Gastrocnemius medialis (tissue), 4 donors: ENCODE measurements around the gene SREBF2. TPM values are rescaled to one million over a fixed set of nuclear protein-coding genes. Genes with fewer than 3 reads are reported as not detected.

Experiments used
- ATAC-seq, 2 donors: fragments of 150-250 bp; one replicate each; pipeline ENCODE4 v1.9.1; 2016
- DNase-seq, 2 donors: peaks; one replicate each; pipeline ENCODE4 v3.0.0-alpha.2; 2019
- H3K27ac ChIP-seq, 4 donors: fragments of 200-600 bp; sonication (generic); 1 replicate in 1 of 4; 2 replicates in 3 of 4; pipeline ENCODE4 v1.5.1; 2016 to 2018; ENCODE audit warnings: mild to moderate bottlenecking in 2 of 4, moderate library complexity in 1 of 4
- H3K27me3 ChIP-seq, 3 donors: fragments of 200-600 bp; sonication (generic) in 2 of 3; 1 replicate in 1 of 3; 2 replicates in 2 of 3; pipeline versions ENCODE4 v1.5.1 to v1.6.0; 2016 to 2019; ENCODE audit warnings: mild to moderate bottlenecking in 1 of 3, moderate library complexity in 1 of 3
- H3K36me3 ChIP-seq, 2 donors: fragments of 200-600 bp; sonication (generic) in 1 of 2; one replicate each; pipeline ENCODE4 v1.5.1; 2017 to 2018
- H3K4me1 ChIP-seq, 2 donors: fragments of 200-600 bp; sonication (generic) in 1 of 2; one replicate each; pipeline ENCODE4 v1.5.1; 2016 to 2017; ENCODE audit warnings: mild to moderate bottlenecking in 2 of 2
- H3K4me3 ChIP-seq, 4 donors: fragments of 200-600 bp; sonication (generic) in 3 of 4; 1 replicate in 1 of 4; 2 replicates in 3 of 4; pipeline ENCODE4 v1.5.1; 2016 to 2019; ENCODE audit warnings: mild to moderate bottlenecking in 2 of 4
- H3K9me3 ChIP-seq, 3 donors: fragments of 200-600 bp; sonication (generic) in 2 of 3; 1 replicate in 1 of 3; 2 replicates in 2 of 3; pipeline ENCODE4 v1.5.1; 2016 to 2019
- POLR2A ChIP-seq, 2 donors: fragments of 450-650 bp; IDR thresholded peaks; one replicate each; pipeline ENCODE4 v1.6.1; 2017; ENCODE audit warnings: antibody characterized with exemption in 2 of 2, mild to moderate bottlenecking in 2 of 2, moderate library complexity in 2 of 2
- in situ Hi-C, 4 donors: fragments of 200-750 bp; cut with MboI; loops; one replicate each; pipeline versions ENCODE4 v1.15.0 to v1.8.0; 2017; ENCODE audit warnings: low sequenced_read_pairs in 4 of 4
- intact Hi-C: fragments of 100-400 bp; cut with DNase I; formaldehyde crosslinking; loops from one replicate; pipeline ENCODE4 v1.15.1; 2023; ENCODE audit warnings: low total_unique reads
- total RNA-seq, 4 donors: library from RNA; depleted of rRNA; stranded (reverse); fragments of >200 nt; gene quantifications; one replicate each; pipeline versions ENCODE4 v1.1.0 to v1.2.3, GENCODE V29; 2016
- TF ChIP-seq, protein P1 (sequence below), 5 experiments: fragments of 450-650 bp in 3 of 5; fragments of 200-600 bp in 2 of 5; sonication (generic) in 2 of 5; IDR thresholded peaks in 4 of 5; conservative IDR thresholded peaks in 1 of 5; 1 replicate in 4 of 5; 2 replicates in 1 of 5; pipeline ENCODE4 v1.5.1; 2016 to 2019; ENCODE audit warnings: antibody characterized with exemption in 5 of 5, mild to moderate bottlenecking in 3 of 5, moderate library complexity in 3 of 5

SREBF2 gene
- total RNA-seq, 4 donors from 2014 or later = 25.1 to 40.9 (median 36.1) TPM

DNA sequence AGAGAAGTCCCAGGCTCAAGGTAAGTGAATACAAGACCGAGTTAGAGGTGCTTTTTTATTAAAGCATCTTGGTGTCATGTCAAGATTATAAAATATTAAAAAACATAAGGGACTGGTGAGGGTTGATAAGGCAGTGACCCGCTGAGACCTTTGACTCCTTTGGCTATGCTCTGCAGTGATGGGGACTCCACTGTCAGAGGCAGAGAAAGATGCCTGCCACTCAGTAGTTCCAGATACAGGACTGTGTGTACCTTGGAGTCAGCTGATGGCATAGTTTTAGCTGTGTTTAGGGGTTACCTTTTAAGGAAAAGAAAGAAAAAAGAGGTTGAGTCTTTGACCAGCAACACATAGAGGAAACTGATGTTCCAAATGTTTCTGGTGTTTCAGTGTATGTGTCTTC, 41.2 kb downstream of the SREBF2 start:
- peak overlapping the region in 1 of 4 donors; percentile 14 for H3K27ac ChIP-seq
- no peak overlapping the region for H3K4me3 ChIP-seq
- in situ Hi-C loops = no loop called here
- ATAC-seq = no peak
- no peak for TF ChIP-seq POLR2A (IDR thresholded peaks at IDR 0.05)
- TF ChIP-seq, protein P1, sequence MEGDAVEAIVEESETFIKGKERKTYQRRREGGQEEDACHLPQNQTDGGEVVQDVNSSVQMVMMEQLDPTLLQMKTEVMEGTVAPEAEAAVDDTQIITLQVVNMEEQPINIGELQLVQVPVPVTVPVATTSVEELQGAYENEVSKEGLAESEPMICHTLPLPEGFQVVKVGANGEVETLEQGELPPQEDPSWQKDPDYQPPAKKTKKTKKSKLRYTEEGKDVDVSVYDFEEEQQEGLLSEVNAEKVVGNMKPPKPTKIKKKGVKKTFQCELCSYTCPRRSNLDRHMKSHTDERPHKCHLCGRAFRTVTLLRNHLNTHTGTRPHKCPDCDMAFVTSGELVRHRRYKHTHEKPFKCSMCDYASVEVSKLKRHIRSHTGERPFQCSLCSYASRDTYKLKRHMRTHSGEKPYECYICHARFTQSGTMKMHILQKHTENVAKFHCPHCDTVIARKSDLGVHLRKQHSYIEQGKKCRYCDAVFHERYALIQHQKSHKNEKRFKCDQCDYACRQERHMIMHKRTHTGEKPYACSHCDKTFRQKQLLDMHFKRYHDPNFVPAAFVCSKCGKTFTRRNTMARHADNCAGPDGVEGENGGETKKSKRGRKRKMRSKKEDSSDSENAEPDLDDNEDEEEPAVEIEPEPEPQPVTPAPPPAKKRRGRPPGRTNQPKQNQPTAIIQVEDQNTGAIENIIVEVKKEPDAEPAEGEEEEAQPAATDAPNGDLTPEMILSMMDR (IDR thresholded peaks at IDR 0.05 in 4 of 5, conservative IDR thresholded peaks at IDR 0.05 in 1 of 5) = no peak
- H3K36me3 ChIP-seq = peaks cover 2 to 61% of the 10 kb centered on the region in 2 donors
- no peaks in the 10 kb centered on the region for H3K27me3 ChIP-seq
- H3K9me3 ChIP-seq = no peaks in the 10 kb centered on the region
- H3K4me1 ChIP-seq = peaks cover 0 to 9% of the 10 kb centered on the region in 2 donors
- intact Hi-C loops = no loop called here
- DNase-seq = no peak

DNA sequence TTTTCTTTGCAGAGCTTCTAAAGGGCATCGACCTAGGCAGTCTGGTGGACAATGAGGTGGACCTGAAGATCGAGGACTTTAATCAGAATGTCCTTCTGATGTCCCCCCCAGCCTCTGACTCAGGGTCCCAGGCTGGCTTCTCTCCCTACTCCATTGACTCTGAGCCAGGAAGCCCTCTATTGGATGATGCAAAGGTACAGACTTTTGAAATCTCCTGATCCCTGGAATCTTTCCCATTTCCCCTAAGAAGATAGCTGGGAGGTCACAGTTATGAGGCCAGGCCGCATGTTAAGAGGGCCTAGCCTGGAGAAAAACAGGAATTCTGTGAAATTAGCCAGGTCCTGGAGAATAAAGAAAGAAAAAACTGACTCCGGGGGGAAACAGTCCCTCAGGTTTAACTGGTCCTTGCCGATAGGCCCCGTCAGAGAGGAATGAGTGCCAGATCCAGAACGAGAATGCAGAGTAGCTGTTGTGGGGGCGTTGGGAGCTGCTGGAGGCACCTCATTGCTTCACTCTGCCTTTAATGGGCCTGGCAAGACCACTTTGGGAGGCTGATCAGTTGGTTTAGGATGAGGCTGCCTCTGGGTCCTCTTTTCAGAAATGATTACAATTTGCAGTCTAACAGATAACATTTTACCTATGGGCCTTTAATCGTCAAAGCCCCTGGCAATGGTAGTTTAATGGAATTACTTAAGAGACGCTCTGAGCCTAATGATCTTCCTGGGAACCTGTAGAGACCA, 42.8 kb downstream of the SREBF2 start:
- H3K27me3 ChIP-seq = no peaks in the 10 kb centered on the region
- intact Hi-C loops (no loop called here), in situ Hi-C loops (no loop called here)
- H3K36me3 ChIP-seq = peaks cover 2 to 53% of the 10 kb centered on the region in 2 donors
- no peak for DNase-seq
- H3K9me3 ChIP-seq = no peaks in the 10 kb centered on the region
- no peak overlapping the region for H3K4me3 ChIP-seq
- no peak overlapping the region for H3K27ac ChIP-seq
- TF ChIP-seq, protein P1 (IDR thresholded peaks at IDR 0.05 in 4 of 5, conservative IDR thresholded peaks at IDR 0.05 in 1 of 5) = no peak
- no peak for TF ChIP-seq POLR2A (IDR thresholded peaks at IDR 0.05)
- H3K4me1 ChIP-seq = peaks cover 3 to 11% of the 10 kb centered on the region in 2 donors
- no peak for ATAC-seq

DNA sequence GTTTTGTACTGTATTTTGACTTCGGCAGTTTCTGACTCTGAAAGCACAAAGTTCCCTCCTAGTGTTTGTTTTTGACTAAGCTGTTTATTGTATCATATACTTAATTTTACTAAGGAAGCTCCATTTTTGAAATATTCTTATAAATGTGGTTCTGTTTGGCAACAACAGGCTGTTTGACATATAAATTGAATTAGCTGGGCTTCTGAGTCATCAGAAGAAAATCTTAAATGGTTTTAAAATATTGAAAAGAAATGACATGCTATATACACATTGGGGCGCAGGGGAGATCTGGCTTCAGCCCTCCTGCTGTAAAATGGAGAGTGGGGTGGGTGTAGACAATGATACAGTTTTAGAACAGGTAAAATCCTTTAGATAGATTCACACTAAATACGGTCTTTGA, 43.4 kb downstream of the SREBF2 start:
- TF ChIP-seq, protein P1 (IDR thresholded peaks at IDR 0.05 in 4 of 5, conservative IDR thresholded peaks at IDR 0.05 in 1 of 5) = no peak
- no peak for TF ChIP-seq POLR2A (IDR thresholded peaks at IDR 0.05)
- H3K9me3 ChIP-seq = no peaks in the 10 kb centered on the region
- ATAC-seq = no peak
- H3K27me3 ChIP-seq = no peaks in the 10 kb centered on the region
- H3K4me3 ChIP-seq = no peak overlapping the region
- intact Hi-C loops = no loop called here
- peaks cover 2 to 53% of the 10 kb centered on the region in 2 donors for H3K36me3 ChIP-seq
- in situ Hi-C loops = no loop called here
- no peak overlapping the region for H3K27ac ChIP-seq
- H3K4me1 ChIP-seq = peaks cover 8 to 17% of the 10 kb centered on the region in 2 donors
- DNase-seq = no peak

DNA sequence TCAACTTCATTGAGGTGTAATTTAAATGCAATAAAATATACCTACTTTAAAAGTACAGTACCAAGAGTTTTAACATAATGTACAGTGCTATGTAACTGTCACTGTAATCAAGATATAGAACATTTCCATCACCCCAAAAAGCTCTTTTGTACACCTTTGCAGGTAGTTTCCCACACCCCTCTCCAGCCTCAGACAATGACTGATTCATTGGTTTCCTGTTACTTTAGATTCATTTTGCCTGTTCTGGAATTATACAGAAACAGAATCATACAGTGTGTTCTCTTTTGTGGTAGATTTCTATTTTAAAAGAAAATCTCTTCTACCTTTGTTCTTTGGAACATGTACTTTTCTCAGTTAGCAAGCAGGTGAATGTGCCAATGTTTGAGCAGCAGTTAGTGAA, 43.8 kb downstream of the SREBF2 start:
- in situ Hi-C loops = no loop called here
- Histone ChIP-seq H3K4me3 (no peak overlapping the region), H3K36me3 (peaks cover 2 to 53% of the 10 kb centered on the region in 2 donors), H3K9me3 (no peaks in the 10 kb centered on the region), H3K27ac (no peak overlapping the region), H3K4me1 (peaks cover 10 to 19% of the 10 kb centered on the region in 2 donors), H3K27me3 (no peaks in the 10 kb centered on the region)
- ATAC-seq (no peak), DNase-seq (no peak)
- intact Hi-C loops = no loop called here
- TF ChIP-seq, protein P1 (IDR thresholded peaks at IDR 0.05 in 4 of 5, conservative IDR thresholded peaks at IDR 0.05 in 1 of 5) = no peak
- TF ChIP-seq POLR2A (IDR thresholded peaks at IDR 0.05) = no peak
